ENCODE data around the gene WDFY2. TPM values are rescaled to one million over a fixed set of nuclear protein-coding genes. Genes with fewer than 3 reads are reported as not detected.
"Not testable (repeated sequence)": the region's sequence is repeated elsewhere in the genome, so short reads cannot be mapped to it uniquely, and the experiment has no call there.

The WDFY2 gene
- total RNA-seq, 4 donors from 2014 or later, result 12.9 to 23.2 (median 17.1) TPM

GRCh38 chr13:51587372-51587771 lies 3.1 kb downstream of the WDFY2 start:
- no peak overlapping the region for H3K4me3 ChIP-seq
- no peaks in the 10 kb centered on the region for H3K27me3 ChIP-seq
- H3K4me1 ChIP-seq, result peaks cover 0 to 74% (median 25%) of the 10 kb centered on the region in 4 donors
- no peak for TF ChIP-seq EP300 (IDR thresholded peaks at IDR 0.05)
- no peak for TF ChIP-seq POLR2A (IDR thresholded peaks at IDR 0.05)
- WGBS, 2 donors, result 84 to 88% methylated on average over 3 of the region's 3 CpGs
- H3K36me3 ChIP-seq, result no peaks in the 10 kb centered on the region
- H3K27ac ChIP-seq, result no peak overlapping the region
- no peaks in the 10 kb centered on the region for H3K9me3 ChIP-seq
- DNase-seq (ENCODE audit: low spot score in 2 of 2), result no peak

- H3K4me3 ChIP-seq, result no peak overlapping the region
- H3K27ac ChIP-seq, result peak overlapping the region in 2 of 4 donors; percentile 15 to 72
- no peak for DNase-seq (ENCODE audit: low spot score in 2 of 2)
- no peak for TF ChIP-seq EP300 (IDR thresholded peaks at IDR 0.05)
- TF ChIP-seq POLR2A (IDR thresholded peaks at IDR 0.05), result no peak
- no peak for TF ChIP-seq CTCF (IDR thresholded peaks at IDR 0.05)
- 53 to 61% methylated on average over 2 of the region's 2 CpGs for WGBS, 2 donors
- H3K4me1 ChIP-seq, result peaks cover 0 to 70% (median 26%) of the 10 kb centered on the region in 4 donors
- no peaks in the 10 kb centered on the region for H3K36me3 ChIP-seq
- no peaks in the 10 kb centered on the region for H3K9me3 ChIP-seq
- H3K27me3 ChIP-seq, result no peaks in the 10 kb centered on the region
Measured at GRCh38 chr13:51588406-51588949, 4.2 kb downstream of the WDFY2 start.

- no peaks in the 10 kb centered on the region for H3K27me3 ChIP-seq
- H3K9me3 ChIP-seq, result no peaks in the 10 kb centered on the region
- peak overlapping the region in 2 of 4 donors; percentile 69 to 72 for H3K27ac ChIP-seq
- DNase-seq (ENCODE audit: low spot score in 2 of 2), result no peak
- peaks cover 0 to 69% (median 26%) of the 10 kb centered on the region in 4 donors for H3K4me1 ChIP-seq
- WGBS, 2 donors, result 42 to 48% methylated on average over 2 of the region's 2 CpGs
- TF ChIP-seq CTCF (IDR thresholded peaks at IDR 0.05) (no peak), POLR2A (IDR thresholded peaks at IDR 0.05) (no peak), EP300 (IDR thresholded peaks at IDR 0.05) (no peak)
- H3K36me3 ChIP-seq, result no peaks in the 10 kb centered on the region
- H3K4me3 ChIP-seq, result no peak overlapping the region
Measured at GRCh38 chr13:51589793-51590192, 5.5 kb downstream of the WDFY2 start.

- 15 to 30% methylated on average over 1 of the region's 1 CpG for WGBS, 2 donors
- Histone ChIP-seq H3K4me1 (peaks cover 0 to 65% (median 25%) of the 10 kb centered on the region in 4 donors), H3K4me3 (no peak overlapping the region), H3K36me3 (no peaks in the 10 kb centered on the region), H3K27ac (peak overlapping the region in 3 of 4 donors; percentile 14 to 72 (median 69)), H3K27me3 (no peaks in the 10 kb centered on the region), H3K9me3 (no peaks in the 10 kb centered on the region)
- TF ChIP-seq CTCF (IDR thresholded peaks at IDR 0.05) (no peak), EP300 (IDR thresholded peaks at IDR 0.05) (no peak), POLR2A (IDR thresholded peaks at IDR 0.05) (no peak)
- DNase-seq (ENCODE audit: low spot score in 2 of 2), result no peak
Measured at GRCh38 chr13:51590231-51590970, 6.1 kb downstream of the WDFY2 start.

- no peak overlapping the region for H3K4me3 ChIP-seq
- H3K27ac ChIP-seq, result peak overlapping the region in 3 of 4 donors; percentile 14 to 72 (median 69)
- H3K9me3 ChIP-seq, result no peaks in the 10 kb centered on the region
- peak in 1 of 2 donors; percentile 43 for DNase-seq (ENCODE audit: low spot score in 2 of 2)
- no peaks in the 10 kb centered on the region for H3K27me3 ChIP-seq
- H3K4me1 ChIP-seq, result peaks cover 0 to 58% (median 22%) of the 10 kb centered on the region in 4 donors
- peak in 1 of 2 donors; percentile 69 for TF ChIP-seq EP300 (IDR thresholded peaks at IDR 0.05)
- TF ChIP-seq POLR2A (IDR thresholded peaks at IDR 0.05), result no peak
- TF ChIP-seq CTCF (IDR thresholded peaks at IDR 0.05), result no peak
- H3K36me3 ChIP-seq, result no peaks in the 10 kb centered on the region
- WGBS, 2 donors, result 23 to 26% methylated on average over 4 of the region's 4 CpGs
Measured at GRCh38 chr13:51590971-51591627, 6.8 kb downstream of the WDFY2 start.

GRCh38 chr13:51591938-51592337 lies 7.7 kb downstream of the WDFY2 start:
- H3K4me3 ChIP-seq; H3K36me3 ChIP-seq; DNase-seq (ENCODE audit: low spot score in 2 of 2); H3K27me3 ChIP-seq; H3K9me3 ChIP-seq: not testable (repeated sequence)
- Histone ChIP-seq H3K4me1 (peaks cover 0 to 54% (median 22%) of the 10 kb centered on the region in 4 donors), H3K27ac (peak overlapping the region in 2 of 4 donors; percentile 69 to 72)
- 86 to 92% methylated on average over 1 of the region's 1 CpG for WGBS, 2 donors

All from tibial nerve (tissue), 4 donors.